NCI-H524 (cell line): ENCODE measurements around the gene LYPD3.

Experiments
- DNase-seq, 2 experiments: peaks; one replicate each; lab custom pipeline; 2025; lab: John Stamatoyannopoulos, UW

The LYPD3 gene

GRCh38 chr19:43430976-43431375 is 34.4 kb downstream of the LYPD3 start:
- DNase-seq, result no peak

DNA sequence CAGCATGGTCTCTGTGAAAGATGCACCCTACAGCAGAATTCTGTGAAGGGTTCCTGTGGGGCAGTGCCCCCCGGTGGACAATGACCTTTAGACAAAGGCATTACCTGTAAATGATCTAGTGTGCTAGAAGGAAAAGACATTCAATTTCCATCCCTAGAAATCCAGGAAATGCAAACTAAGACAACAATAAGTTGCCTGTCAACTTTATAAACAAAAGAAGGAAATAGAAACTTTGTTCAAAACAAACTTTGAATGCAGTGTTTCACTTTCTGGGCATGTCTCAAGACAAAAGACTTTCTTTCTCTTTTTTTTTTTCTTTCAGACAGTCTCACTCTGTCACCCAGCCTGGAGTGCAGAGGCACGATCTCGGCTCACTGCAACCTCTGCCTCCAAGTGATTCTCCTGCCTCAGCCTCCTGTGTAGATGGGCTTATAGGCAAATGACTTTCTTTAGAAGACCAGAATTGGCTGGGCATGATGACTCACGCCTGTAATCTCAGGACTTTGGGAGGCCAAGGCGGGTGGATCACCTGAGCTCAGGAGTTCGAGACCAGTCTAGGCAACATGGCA is 35.2 kb downstream of the LYPD3 start:
- no peak for DNase-seq

DNA sequence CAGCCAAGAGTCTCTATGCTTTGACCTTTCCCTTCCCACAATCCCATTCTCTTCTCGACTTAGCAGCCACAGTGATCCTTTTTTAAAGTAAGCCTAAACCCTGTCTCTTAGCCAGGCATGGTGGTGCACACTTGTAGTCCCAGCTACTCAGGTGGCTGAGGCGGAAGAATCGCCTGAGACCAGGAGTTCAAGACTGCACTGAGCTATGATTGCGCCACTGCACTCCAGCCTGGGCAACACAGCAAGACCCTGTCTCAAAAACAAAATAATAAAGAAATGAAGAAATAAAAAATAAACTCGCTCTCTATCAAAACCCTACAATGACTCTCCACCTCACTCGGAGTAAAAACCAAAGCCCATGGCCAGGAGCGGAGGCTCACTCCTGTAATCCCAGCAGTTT is 36.0 kb downstream of the LYPD3 start:
- no peak for DNase-seq

- DNase-seq, result no peak
Observed at GRCh38 chr19:43425567-43426392, 39.6 kb downstream of the LYPD3 start.

GRCh38 chr19:43423779-43424178 is 41.6 kb downstream of the LYPD3 start:
- no peak for DNase-seq

DNA sequence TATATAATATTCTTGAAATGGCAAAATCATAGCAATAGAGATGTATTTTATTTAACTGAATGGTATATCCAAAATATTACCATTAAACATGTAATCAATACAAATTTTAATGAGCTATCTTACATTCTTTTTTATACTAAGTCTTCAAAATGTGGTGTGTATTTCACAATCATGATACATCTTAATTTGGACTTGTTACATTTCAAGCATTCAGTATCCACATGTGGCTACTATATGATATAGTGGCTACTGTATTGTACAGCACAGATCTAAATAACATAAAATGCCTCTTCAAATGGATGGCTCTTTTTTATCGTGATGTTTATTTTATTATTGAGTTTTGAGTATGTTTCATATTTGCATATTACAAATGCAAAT is 42.7 kb downstream of the LYPD3 start:
- DNase-seq, result no peak

DNA sequence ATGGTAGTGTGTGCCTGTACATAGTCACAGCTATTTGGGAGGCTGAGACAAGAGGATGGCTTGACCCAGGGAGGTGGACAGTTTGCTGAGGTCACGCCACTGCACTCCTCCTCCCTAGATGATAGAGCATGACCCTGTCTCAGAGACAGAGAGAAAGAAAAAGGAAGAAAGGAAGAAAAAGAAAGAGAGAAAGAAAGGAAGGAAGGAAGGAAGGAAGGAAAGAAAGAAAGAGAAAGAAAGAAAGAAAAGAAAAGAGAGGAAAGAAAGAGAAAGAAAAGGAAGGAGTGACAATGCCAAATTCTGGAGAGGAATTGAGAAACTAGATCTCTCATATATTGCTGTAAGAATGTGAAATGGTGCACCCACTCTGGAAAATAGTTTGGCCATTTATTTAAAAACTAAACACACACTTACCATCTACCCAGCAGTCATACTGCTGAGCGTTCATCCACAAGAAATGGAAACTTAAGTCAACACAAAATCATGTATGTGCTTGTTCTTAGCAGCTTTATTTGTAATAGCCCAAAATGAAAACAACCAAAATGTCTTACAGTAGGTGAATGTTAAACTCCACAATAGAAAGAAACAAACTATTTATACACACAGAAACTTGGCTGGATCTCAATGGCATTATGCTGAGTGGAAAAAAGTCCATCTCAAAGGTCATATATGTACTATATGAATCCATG is 43.3 kb downstream of the LYPD3 start:
- DNase-seq, result no peak

GRCh38 chr19:43420954-43421353 is 44.5 kb downstream of the LYPD3 start:
- DNase-seq, result no peak

- no peak for DNase-seq
Observed at GRCh38 chr19:43416951-43417623, 48.3 kb downstream of the LYPD3 start.

DNA sequence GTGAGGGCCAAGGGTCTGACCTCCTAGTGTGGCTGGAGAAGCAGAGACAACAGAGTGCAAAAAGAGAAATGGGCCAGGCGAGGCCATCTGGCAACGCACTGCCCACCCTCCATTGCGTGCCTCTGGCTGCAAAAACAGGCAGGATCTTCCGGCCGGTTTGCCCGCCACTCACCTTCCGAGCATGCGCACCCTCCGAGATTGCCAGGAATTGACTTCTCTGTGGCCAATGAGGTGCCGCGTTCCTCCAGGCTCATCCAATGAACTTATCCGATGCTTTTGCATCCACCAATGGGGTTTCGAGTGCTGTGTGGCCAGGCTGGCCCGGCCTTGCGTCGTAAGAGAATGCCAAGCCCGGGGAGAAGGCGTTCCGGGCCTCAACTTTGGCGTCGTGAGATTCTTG is 50.9 kb downstream of the LYPD3 start, which contains the start of gene TEX101:
TEX101 (plus strand) TSS at position 337 of the 400 bp plus-strand sequence. CDS start 1,030 bp downstream, outside the sequence.
- DNase-seq, result no peak

DNA sequence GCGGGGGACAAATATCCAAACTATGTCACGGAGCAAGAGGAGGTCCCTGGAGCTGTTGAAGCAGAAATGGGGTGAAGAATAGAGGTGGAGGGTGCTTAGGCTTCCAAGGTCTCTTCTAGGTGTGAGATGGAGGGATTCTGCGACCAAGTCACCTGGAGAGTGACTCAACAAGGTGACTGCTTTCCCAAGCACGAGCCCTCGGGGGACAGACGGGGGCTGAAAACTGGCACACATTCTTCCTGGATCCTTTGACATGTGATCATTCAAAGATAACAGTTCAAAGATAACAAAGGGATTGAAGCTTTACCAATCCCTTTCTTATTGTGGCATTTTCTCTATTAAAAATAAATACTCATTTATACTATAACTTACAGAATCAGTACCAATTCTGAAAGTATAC is 53.0 kb downstream of the LYPD3 start:
- no peak for DNase-seq
